Activated gamma-delta T cell treated with Interleukin-2 at 50 U/mL for 16 hours (primary cell): ENCODE data around the gene PSMB4.
"Not testable (repeated sequence)": the region's sequence is repeated elsewhere in the genome, so short reads cannot be mapped to it uniquely, and the experiment has no call there.

Source experiments
- DNase-seq: peaks from one replicate; pipeline ENCODE4 v3.0.0-alpha.2; 2020

Gene PSMB4

DNA sequence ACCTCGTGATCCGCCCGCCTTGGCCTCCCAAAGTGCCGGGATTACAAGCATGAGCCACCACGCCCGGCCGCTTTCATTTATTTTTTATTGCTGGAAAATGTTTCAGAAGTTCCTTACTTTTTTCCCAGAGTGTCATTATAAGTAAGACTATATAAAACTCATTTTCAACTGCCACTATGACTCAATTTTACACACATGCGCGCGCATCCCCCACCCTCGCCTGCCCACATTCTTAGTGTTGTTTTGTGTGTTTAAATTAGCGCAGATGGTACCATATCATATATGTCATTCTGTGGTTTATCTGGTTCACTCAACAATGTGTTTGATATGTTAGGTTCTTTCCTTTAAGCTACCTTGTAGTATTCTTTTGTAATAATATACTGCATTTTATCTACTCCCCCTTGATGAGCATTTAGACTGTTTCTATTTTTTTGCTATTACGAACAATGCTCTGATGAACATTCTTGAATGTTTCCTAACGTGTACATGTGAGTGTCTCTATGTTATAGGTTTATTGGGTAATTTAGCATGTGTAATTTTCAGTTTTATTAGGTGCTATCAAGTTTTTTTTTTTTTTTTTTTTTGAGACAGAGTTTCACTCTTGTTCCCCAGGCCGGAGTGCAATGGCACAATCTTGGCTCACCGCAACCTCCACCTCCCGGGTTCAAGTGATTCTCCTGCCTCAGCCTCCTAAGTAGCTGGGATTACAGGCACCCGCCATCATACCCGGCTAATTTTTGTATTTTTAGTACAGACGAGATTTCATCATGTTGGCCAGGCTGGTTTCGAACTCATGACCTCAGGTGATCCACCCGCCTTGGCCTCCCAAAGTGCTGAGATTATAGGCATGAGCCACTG lies 8.9 kb upstream of the PSMB4 start:
- DNase-seq = not testable (repeated sequence)

DNA sequence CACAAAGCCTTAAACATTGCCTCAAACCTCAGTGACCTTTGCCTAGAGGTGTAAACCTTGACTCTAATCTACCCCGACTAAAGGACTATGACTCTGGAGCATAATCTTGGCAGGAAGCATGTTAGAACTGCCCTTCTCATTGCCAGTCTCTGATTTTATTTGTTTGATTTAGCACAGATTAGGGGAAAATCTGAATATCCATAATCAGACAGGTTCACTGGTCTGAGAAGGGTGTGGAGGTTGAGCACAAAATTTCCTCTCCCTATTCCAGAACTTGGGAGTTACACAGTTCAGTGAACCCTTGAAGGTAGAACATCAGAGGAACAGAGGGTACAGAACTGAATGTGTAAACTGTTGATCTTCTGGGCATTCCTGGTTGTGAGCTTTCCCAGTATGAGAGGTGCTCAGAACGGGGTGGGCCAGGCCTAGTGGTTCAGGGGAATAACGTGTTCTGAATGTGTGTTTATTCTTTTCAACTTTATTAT lies 8.3 kb upstream of the PSMB4 start:
- DNase-seq = no peak

DNA sequence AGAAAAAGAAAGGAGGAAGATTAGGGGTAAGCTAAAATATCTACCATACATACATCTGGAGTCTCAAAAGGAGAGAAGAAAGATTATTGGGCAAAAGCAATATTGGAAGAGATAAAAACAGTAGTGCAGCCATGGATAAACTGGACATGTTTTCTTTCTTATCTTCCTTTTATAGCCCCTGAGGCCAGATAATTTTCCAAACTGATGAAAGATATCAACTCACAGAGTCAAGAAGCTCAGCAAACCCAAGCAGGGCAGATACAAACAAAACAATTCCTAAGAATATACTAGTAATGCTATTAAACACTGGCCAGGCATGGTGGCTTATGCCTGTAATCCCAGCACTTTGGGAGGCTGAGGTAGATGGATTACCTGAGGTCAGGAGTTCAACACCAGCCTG lies 5.8 kb upstream of the PSMB4 start:
- DNase-seq = no peak

DNA sequence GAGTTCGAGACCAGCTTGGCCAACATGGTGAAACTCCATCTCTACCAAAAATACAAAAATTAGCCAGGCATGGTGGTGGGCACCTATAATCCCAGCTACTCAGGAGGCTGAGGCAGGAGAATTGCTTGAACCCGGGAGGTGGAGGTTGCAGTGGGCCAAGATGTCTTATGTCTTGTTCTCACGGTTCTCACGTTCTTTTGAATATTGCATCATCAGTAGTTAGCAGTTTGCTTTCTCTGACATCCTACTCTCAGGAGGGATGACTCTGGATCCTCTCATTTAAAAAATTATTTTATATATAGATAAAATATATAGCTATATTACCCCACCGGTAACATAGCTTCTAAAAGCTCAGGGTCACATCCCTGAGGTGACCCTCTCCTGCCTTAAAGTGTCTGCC lies 3.1 kb upstream of the PSMB4 start:
- DNase-seq = not testable (repeated sequence)

DNA sequence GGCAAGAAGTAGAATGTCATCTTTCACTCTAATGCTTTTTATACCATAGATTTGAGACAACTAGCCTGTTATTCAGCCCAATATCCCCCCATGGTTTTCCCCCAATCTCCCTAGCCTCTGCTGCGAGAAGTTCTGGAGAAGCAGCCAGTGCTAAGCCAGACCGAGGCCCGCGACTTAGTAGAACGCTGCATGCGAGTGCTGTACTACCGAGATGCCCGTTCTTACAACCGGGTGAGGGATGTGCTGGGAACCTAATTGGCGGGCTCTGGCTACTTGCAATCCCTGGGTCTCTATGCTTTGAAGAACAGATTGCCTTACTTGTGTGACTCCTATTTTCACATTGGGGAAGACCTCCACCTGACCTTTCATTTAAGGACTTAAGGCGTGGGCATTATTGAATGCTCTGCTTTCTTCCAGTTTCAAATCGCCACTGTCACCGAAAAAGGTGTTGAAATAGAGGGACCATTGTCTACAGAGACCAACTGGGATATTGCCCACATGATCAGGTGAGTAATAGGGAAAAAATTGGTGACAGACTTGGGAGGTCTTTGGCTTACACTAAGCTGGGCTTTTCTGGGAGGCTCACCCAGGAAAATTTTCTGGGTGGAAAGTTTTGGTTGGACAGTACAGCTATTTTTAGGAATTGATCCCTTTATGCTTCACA lies 1.9 kb downstream of the PSMB4 start:
- no peak for DNase-seq

DNA sequence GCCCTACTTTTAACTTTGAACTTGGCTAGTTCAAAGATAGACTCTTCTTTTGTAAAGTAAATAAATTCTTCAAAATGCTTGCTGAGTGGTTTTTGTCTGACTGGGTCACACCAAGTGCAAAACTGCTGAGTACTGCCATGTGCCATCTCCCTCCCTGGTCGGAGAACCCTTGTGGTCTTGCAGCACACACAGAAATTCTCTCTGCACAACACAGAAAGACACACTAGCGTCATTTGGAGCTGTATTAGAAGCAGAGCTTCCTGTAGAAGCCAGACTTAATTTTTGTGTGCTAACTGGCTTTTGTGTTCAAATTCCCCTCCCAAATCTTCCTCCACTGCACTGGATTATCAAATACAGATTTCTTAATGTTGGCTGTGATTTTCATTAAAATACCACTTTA lies 2.5 kb downstream of the PSMB4 start:
- no peak for DNase-seq

DNA sequence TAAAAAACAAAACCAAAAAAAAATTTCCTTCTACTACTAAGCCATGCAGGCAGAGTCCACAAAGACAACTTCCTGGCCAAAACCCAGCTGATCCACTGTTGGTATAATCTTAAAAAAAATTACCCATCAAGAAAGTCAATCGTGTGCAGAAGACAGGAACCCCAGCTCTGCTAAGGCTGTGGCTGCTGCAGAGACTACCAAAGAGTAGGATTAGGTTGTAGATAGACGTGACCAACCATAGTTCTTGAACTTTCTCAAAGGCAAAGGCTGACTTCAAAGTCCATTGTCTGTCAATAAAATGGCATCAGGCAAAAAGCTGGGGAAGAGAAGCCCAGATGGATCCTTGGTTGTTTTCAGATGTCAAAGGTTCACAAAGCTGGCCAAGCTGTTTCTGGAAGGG lies 3.4 kb downstream of the PSMB4 start:
- DNase-seq = no peak

DNA sequence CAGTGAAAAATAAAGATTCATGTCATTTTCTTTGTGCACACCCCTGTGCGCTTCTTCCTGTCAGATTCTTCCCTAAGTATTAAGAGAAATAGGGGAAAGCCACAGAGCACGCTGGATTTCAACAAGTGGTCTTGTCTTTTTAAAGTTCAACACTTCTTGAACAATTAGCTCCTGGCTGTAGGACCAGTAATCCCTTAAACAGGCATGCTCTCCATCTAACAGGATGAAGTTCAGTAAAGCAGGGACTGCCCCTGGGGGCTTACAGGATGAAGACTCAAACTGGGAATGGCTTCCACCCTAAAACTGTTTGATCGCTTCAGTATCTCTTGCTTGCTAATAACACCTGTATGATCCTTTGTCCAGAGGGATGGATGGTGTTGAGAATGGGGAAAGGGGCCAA lies 4.2 kb downstream of the PSMB4 start:
- no peak for DNase-seq

DNA sequence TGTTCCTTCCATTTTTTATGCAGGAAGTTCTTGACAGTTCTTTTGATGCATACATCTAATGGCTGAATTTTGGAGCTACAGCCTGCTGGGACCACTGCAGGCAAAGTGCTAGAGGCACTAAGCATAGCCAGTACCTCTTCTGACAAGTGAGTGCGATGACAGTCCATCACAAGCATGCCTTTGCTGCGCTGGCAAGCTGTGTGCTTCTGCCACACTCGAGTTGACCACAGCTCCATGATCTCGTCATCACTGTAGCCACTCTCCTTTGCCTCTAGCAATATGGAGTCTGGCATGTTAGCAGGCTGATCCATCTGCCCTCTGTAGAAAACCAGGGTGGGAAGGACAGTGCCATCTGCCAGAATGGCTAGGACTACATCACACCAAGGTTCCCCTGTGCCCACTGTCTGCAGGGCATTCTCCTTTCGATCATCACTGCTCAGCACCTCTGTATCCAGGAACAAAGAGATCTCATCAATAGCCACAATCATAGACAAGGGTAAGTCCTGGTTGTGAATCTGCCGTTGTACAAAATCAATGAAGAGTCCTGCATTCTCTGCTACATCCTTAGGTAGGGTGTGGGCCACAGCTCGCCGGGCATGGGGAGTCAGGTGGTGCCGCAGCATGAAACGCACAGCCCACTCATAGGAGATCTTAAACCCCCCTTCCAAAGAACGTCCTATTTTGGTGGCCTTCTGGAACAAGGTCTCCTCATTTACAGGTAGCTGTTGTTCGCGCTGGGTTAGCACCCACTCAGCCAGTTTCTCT lies 6.0 kb downstream of the PSMB4 start:
- no peak for DNase-seq

DNA sequence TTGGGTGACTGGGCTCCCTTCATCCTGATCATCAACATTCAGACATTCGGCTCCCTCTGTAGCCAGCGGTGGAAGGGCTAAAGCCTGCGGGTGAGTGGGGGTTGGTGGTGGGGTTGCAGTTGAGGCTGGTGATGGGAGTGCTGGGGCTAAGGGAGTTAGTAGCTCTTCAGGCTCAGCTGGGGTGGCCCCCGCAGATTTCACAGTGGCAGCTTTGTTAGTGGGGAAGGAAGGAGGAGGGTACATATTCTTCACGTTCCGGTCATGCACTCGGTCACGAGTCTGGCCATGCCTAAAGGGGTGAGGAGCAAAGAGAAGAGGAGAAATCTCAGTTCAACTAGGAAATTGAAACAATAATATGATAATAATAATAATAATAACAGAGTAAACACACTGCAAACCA lies 6.8 kb downstream of the PSMB4 start:
- no peak for DNase-seq

DNA sequence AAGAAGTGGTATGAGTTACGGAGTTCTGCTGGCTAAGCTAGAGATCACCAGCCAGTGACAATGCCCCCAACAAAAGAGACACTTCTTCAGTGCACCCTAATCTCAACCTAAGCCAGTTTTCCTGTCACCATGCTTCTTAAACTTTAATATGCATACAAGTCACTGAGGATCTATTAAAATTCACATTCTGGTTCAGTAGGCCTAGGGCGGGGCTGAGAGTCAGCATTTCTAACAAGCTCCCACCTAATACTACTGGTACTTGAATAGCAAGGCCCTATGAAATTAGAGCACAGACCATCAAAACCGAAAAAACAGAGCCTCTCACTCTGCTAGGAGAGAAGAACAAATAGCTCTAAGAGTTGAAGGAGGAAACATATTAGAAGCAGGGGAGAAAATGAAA lies 7.9 kb downstream of the PSMB4 start:
- DNase-seq = no peak

DNA sequence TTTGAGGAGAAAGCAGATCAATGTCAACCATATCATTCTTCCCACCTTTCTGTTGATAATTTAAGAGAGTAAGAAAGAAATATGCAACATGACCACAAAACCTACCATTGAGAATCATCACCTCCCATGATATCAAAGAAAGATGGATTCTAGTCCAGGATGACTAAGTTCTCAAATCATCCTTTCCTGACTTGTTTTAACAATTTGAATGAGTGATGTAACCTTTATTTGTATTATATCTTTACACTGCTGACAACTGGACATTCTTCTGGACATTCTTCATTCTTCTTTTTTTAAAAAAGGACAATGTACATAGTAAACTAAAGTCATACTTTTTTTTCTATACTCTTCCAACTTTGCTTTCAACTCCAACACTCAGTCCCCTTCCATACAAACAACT lies 9.5 kb downstream of the PSMB4 start:
- DNase-seq = no peak

DNA sequence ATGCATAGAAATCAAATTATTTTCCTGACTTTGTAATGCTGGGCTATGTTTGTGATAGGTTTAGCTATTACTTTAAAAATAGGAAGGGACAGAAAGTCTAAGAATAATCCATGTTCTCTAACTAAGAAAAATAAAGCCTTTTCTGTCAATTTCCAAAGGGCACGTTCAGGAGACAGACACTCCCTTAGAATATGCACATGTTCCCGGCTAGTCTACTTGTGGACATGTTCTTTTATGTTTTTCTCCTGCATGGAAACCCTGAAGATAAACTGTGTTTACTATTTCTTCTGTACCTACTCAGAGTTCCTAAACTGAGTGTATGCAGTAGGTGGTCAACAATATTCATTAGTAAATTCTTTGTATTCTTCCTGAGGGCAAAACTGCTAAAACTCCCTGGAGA lies 12.5 kb downstream of the PSMB4 start:
- DNase-seq = no peak

DNA sequence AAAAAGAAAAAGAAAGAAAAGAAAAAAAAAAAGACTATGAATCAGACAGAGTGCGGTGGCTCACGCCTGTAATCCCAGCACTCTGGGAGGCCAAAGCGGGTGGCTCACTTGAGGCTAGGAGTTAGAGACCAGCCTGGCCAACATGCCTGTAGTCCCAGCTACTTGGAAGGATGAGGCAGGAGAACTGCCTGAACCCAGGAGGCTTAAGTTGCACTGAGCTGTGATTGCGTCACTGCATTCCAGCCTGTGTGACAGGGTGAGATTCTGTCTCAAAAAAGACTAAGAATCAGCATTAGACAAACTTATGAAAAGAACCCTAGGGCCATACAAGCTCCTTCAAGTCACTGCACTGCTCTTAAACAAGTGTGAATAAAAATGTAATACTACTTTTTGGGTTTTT lies 16.9 kb downstream of the PSMB4 start:
- no peak for DNase-seq

DNA sequence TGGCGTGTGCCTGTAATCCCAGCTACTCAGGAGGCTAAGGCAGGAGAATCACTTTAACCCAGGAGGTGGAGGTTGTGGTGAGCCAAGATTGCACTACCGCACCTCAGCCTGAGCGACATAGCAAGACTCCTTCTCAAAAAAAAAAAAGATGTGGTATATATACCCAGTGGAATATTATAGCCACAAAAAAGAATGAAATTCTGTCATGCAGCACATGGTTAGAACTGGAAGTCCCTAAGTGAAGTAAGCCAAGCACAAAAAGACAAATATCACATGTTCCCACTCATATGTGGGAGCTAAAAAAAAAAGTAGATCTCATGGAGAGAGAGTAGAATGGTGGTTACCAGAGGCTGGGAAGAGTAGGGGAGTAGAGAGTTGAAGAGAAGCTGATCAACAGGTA lies 18.7 kb downstream of the PSMB4 start:
- DNase-seq = no peak

DNA sequence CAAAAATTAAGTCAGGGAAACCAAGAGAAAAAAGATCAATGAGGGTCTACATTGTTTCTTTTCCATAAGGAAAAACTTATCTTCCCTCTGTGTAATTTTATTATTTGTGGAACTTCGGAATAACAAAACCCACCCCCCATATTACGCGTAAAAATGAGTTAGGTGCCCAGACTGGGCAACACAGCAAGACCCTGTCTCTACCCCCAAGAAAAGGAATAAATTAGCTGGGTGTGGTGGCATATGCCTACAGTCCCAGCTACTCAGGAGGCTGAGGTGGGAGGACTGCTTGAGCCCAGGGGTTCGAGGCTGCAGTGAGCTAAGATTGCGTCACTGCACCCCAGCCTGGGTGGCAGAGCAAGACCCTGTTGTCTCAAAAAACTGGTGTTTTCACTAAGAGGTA lies 20.4 kb downstream of the PSMB4 start:
- DNase-seq = no peak

DNA sequence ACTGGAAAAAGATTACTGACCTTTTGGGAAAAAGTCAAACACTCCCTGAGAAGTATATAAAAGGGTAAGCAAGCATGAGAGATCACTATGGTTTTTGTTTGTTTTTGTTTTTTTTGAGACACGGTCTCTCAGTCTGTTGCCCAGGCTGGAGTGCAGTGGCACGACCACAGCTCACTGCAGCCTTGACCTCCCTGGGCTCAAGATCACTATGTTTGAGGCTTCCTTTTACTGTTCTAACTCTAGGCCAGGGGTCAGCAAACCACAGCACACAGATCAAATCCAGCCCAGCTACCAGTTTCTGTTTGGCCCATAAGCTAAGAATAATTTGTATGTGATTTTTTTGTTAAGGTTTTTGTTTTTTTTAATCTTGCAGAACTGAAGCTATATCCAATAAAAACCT lies 25.7 kb downstream of the PSMB4 start:
- DNase-seq = no peak

DNA sequence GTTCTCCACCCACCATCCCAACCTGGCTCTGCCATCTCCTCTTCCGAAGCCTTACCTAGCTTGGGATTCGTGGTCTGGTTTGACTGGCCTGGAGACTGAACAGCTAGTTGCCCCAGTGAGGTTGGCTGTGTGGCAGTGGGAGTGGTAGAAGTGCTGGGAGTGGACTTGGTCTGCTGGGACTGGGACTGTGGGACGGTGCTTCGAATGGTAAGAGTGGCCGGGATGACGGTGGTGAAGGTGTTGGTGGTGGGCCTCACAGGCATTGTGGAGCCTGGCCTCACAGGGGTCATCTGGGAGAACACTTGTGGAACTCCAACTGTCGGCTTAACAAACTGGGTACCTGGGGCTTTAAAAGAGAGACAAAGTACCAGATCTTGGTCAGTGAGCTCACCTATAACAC lies 28.7 kb downstream of the PSMB4 start:
- DNase-seq = no peak

DNA sequence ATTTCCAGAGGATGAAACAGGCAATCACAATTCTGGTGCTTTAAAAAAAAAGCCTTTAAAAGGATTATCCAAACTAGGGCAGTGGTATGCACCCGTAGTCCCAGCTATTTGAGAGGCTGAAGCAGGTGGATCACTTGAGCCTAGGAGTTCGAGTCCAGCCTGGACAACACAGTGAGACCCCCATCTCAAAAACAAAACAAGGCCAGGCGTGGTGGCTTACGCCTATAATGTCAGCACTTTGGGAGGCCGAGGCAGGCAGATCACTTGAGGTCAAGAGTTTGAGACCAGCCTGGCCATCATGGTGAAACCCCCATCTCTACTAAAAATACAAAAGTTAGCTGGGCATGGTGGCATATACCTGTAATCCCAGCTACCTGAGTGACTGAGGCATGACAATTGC lies 34.5 kb downstream of the PSMB4 start:
- not testable (repeated sequence) for DNase-seq

DNA sequence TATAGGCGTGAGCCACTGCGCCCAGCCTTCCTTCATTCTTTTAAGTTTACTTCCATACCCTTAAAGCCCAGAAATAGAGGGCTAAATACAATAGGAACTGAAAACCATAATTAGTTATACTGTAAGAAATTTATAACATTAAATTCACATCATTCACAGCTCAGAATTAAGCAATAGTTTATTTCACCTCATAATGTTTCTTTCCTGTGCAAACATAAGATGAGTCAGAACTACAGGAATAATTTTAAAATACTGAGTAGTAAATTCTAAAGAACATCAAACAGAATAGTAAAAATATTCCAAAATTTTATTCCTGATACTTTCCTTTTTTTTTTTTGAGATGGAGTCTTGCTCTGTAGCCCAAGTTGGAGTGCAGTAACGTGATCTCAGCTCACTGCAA lies 35.8 kb downstream of the PSMB4 start:
- DNase-seq = no peak

DNA sequence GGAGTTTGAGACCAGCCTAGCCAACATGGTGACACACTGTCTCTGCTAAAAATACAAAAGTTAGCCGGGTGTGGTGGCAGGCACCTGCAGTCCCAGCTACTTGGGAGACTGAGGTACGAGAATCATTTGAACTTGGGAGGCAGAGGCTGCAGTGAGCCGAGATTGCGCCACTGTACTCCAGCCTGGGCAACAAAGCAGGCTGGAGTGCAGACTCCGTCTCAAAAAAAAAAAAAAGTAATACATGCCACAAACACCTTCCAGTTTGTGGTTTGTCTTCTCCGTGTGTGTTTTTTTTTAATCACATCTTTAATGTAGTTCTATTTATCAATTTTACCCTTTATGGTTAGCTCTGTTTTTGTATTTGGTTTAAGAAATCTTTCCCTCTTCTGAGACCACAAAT lies 37.6 kb downstream of the PSMB4 start:
- no peak for DNase-seq

DNA sequence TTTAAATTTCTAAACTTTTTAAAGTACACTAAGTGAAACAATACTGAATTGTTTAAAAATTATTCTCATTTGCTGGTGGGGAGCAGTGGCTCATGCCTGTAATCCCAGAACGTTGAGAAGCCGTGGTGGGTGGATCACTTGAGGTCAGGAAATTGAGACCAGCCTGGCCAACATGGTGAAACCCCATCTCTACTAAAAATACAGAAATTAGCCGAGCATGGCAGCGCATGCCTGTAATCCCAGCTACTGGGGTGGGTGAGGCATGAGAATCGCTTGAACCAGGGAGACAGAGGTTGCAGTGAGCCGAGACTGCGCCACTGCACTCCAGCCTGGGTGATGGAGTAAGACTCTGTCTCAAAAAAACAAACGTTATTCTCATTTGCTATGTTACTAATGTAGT lies 38.0 kb downstream of the PSMB4 start:
- not testable (repeated sequence) for DNase-seq

DNA sequence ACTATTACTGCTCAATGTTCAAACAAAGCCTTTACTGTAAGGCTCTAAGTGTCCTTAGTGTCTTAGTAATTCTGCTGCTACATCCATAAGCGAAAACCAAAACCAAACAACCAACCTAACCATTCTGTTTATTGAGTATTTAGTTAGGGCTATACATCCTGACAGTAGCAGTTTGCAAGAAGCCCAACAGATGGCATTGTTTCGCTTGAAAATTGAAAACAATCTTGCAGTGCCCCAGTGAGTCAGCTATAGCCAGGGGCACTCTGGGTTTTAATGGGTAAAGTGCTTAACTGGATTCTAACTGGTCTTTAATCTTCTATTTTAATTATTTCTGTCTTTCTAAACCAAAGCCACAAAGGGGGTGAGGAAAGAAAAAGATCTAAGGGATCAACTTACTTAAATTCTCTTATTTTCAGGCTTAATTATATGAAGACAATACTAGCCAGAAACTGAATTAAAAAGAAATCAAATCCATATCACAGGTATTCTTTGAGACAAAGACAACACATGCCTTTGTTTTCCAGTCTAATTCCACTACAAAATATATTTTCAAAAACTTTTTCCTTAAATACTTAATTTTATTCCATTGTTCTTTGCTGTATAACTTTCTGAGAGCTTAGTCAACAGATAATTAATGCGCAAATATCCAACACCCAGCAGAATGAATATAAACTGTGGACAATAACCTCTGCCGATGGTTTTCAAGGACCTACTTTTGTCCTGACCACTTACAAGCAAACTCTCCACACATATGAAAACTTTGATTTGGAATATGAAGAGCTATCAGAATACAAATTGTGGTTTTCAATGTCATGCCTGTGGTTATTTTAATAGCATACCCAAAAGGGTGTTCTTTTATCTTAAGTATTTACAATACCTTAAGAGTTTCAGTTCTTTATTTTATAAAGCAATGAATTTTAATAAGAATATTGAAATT lies 44.7 kb downstream of the PSMB4 start:
- DNase-seq = peak; percentile 65
